Keratinocyte (primary cell): ENCODE measurements around the gene BTN3A1.

Experiments used
- CTCF ChIP-seq, 3 experiments: IDR thresholded peaks in 1 of 3; conservative IDR thresholded peaks in 1 of 3; optimal IDR thresholded peaks in 1 of 3; 2 replicates in 2 of 3; 3 replicates in 1 of 3; pipeline versions ENCODE3 to v1.5.1; 2011; ENCODE audit warnings: low read length in 3 of 3, mild to moderate bottlenecking in 3 of 3, moderate library complexity in 2 of 3, control low read depth in 1 of 3, inconsistent platforms in 1 of 3; ENCODE audit not compliant: insufficient read depth in 2 of 3; ENCODE audit errors: extremely low read depth in 1 of 3
- EZH2 ChIP-seq: IDR thresholded peaks from one replicate; pipeline ENCODE4 v1.6.1; 2012; ENCODE audit warnings: inconsistent platforms, mild to moderate bottlenecking, low read length, moderate library complexity

GRCh38 chr6:26457264-26457805, 55.3 kb downstream of the BTN3A1 start:
- TF ChIP-seq CTCF (optimal IDR thresholded peaks at IDR 0.05 in 1 of 3, IDR thresholded peaks at IDR 0.05 in 1 of 3, conservative IDR thresholded peaks at IDR 0.05 in 1 of 3; ENCODE audit: extremely low read depth in 1 of 3, insufficient read depth in 2 of 3, low read length in 3 of 3) (no peak), EZH2 (no peak)
